ENCODE measurements around the gene SYNE2. TPM values are rescaled to one million over a fixed set of nuclear protein-coding genes. Genes with fewer than 3 reads are reported as not detected.
"Not testable (repeated sequence)": the region's sequence is repeated elsewhere in the genome, so short reads cannot be mapped to it uniquely, and the experiment has no call there.

SYNE2 gene
- total RNA-seq, 1 donor from 2014 or later, result 5.7 TPM

- DNase-seq (ENCODE audit: low read depth) (no peak), FAIRE-seq (no peak)
- TF ChIP-seq, protein P1, sequence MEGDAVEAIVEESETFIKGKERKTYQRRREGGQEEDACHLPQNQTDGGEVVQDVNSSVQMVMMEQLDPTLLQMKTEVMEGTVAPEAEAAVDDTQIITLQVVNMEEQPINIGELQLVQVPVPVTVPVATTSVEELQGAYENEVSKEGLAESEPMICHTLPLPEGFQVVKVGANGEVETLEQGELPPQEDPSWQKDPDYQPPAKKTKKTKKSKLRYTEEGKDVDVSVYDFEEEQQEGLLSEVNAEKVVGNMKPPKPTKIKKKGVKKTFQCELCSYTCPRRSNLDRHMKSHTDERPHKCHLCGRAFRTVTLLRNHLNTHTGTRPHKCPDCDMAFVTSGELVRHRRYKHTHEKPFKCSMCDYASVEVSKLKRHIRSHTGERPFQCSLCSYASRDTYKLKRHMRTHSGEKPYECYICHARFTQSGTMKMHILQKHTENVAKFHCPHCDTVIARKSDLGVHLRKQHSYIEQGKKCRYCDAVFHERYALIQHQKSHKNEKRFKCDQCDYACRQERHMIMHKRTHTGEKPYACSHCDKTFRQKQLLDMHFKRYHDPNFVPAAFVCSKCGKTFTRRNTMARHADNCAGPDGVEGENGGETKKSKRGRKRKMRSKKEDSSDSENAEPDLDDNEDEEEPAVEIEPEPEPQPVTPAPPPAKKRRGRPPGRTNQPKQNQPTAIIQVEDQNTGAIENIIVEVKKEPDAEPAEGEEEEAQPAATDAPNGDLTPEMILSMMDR (IDR thresholded peaks at IDR 0.05; ENCODE audit: insufficient read depth, low read depth, low read length), result no peak
- TF ChIP-seq EZH2 (IDR thresholded peaks at IDR 0.05; ENCODE audit: insufficient read depth, low read length), result no peak
- H3K4me3 Mint-ChIP-seq (ENCODE audit: unreplicated experiment), result no peak overlapping the region
- Histone ChIP-seq H3K4me3 (ENCODE audit: insufficient read depth, low read depth, low read length) (no peak overlapping the region), H3K79me2 (ENCODE audit: insufficient read depth, low read length) (no peaks in the 10 kb centered on the region), H3K27ac (ENCODE audit: low read depth, low read length) (no peak overlapping the region), H4K20me1 (ENCODE audit: insufficient read depth, low read length) (no peaks in the 10 kb centered on the region), H3K27me3 (ENCODE audit: insufficient read depth, low read length) (no peaks in the 10 kb centered on the region), H3K9me3 (ENCODE audit: insufficient read depth, low read depth, low read length) (no peaks in the 10 kb centered on the region), H3K4me1 (ENCODE audit: insufficient read depth, low read length) (no peaks in the 10 kb centered on the region), H2AFZ (ENCODE audit: low read depth, low read length) (no peak overlapping the region), H3K36me3 (ENCODE audit: insufficient read depth, low read length) (no peaks in the 10 kb centered on the region), H3K9ac (ENCODE audit: low read length) (no peak overlapping the region), H3K4me2 (ENCODE audit: low read length) (no peak overlapping the region)
- H3K4me1 Mint-ChIP-seq (ENCODE audit: low read depth, unreplicated experiment), result peaks cover 10% of the 10 kb centered on the region
- no peak overlapping the region for H3K27ac Mint-ChIP-seq (ENCODE audit: unreplicated experiment)
- no peaks in the 10 kb centered on the region for H3K9me3 Mint-ChIP-seq (ENCODE audit: unreplicated experiment)
- H3K36me3 Mint-ChIP-seq (ENCODE audit: low read depth, unreplicated experiment), result no peaks in the 10 kb centered on the region
- no peaks in the 10 kb centered on the region for H3K27me3 Mint-ChIP-seq (ENCODE audit: low read depth, unreplicated experiment)
Measured at GRCh38 chr14:63867933-63868921, 15.4 kb downstream of the SYNE2 start.

DNA sequence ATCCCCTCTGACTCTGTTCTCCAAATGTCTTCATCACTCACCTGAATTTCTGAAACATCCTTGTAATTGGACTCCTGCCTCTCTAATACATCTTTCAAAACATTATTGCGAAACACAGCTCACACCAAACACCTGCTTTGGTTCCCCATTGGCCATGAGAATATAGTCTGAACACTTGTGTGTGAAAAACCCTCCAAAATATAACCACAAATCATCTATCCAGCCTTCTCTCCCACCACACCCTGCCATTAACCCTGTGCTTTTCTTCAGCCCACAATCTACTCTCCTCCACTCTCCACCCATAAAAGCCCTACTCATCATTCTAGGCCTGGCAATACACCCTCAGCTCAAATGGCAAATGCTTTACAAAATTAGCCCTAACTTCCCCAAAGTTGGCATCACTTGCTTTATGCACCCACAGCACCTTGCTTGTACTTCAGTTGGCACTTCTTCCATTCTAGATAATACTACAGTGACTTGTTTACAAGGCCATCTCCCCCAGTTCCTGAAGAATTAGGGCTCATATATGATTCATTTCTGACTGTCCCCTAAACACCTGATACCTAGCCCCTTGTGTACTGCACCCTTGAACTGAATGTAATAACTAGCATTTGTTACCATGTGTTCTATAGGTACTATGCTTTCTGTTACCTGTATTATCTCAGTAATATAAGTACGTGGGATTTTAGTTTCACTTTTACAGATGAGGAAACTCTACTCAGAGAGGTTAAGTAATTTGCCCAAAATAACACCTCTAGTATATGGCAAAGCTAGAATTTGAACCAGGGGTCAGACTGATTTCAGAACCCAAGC is 17.3 kb downstream of the SYNE2 start:
- not testable (repeated sequence) for H3K27ac ChIP-seq (ENCODE audit: low read depth, low read length); H3K36me3 Mint-ChIP-seq (ENCODE audit: low read depth, unreplicated experiment); H4K20me1 ChIP-seq (ENCODE audit: insufficient read depth, low read length); H3K9ac ChIP-seq (ENCODE audit: low read length); H2AFZ ChIP-seq (ENCODE audit: low read depth, low read length); H3K4me1 ChIP-seq (ENCODE audit: insufficient read depth, low read length); H3K9me3 ChIP-seq (ENCODE audit: insufficient read depth, low read depth, low read length); H3K27me3 Mint-ChIP-seq (ENCODE audit: low read depth, unreplicated experiment); H3K27me3 ChIP-seq (ENCODE audit: insufficient read depth, low read length); H3K4me3 ChIP-seq (ENCODE audit: insufficient read depth, low read depth, low read length); H3K27ac Mint-ChIP-seq (ENCODE audit: unreplicated experiment); H3K79me2 ChIP-seq (ENCODE audit: insufficient read depth, low read length); H3K36me3 ChIP-seq (ENCODE audit: insufficient read depth, low read length); H3K9me3 Mint-ChIP-seq (ENCODE audit: unreplicated experiment); H3K4me2 ChIP-seq (ENCODE audit: low read length); H3K4me1 Mint-ChIP-seq (ENCODE audit: low read depth, unreplicated experiment); DNase-seq (ENCODE audit: low read depth)
- peak overlapping the region; percentile 1 for H3K4me3 Mint-ChIP-seq (ENCODE audit: unreplicated experiment)
- peak; percentile 84 for FAIRE-seq

DNA sequence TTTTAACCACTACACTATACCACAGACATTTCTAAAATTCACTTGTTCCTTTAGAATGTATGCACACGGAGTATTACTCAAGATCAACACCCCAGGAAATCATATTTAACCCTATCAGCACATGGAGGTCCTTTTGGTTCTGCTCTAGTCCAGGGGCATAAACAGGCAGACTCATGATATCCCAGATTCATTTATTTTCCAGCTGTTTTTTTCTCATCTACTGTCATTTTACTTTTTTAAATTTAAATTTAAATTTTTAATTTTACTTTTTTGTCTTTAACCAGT is 17.9 kb downstream of the SYNE2 start:
- H3K27me3 ChIP-seq (ENCODE audit: insufficient read depth, low read length); H3K9me3 ChIP-seq (ENCODE audit: insufficient read depth, low read depth, low read length); H3K9ac ChIP-seq (ENCODE audit: low read length); H3K79me2 ChIP-seq (ENCODE audit: insufficient read depth, low read length); H3K4me1 ChIP-seq (ENCODE audit: insufficient read depth, low read length); H3K27me3 Mint-ChIP-seq (ENCODE audit: low read depth, unreplicated experiment); H3K27ac Mint-ChIP-seq (ENCODE audit: unreplicated experiment); DNase-seq (ENCODE audit: low read depth); H3K36me3 ChIP-seq (ENCODE audit: insufficient read depth, low read length); H3K4me3 Mint-ChIP-seq (ENCODE audit: unreplicated experiment); H3K4me3 ChIP-seq (ENCODE audit: insufficient read depth, low read depth, low read length); H3K27ac ChIP-seq (ENCODE audit: low read depth, low read length); H3K36me3 Mint-ChIP-seq (ENCODE audit: low read depth, unreplicated experiment); H3K9me3 Mint-ChIP-seq (ENCODE audit: unreplicated experiment); H3K4me2 ChIP-seq (ENCODE audit: low read length); H2AFZ ChIP-seq (ENCODE audit: low read depth, low read length); H3K4me1 Mint-ChIP-seq (ENCODE audit: low read depth, unreplicated experiment); H4K20me1 ChIP-seq (ENCODE audit: insufficient read depth, low read length); FAIRE-seq: not testable (repeated sequence)

Measured in astrocyte (in vitro differentiated cells and primary cell).